ENCODE results near the gene MARS1. TPM values are rescaled to one million over a fixed set of nuclear protein-coding genes. Genes with fewer than 3 reads are reported as not detected.
"Not testable (repeated sequence)": the region's sequence is repeated elsewhere in the genome, so short reads cannot be mapped to it uniquely, and the experiment has no call there.

Gene MARS1
- total RNA-seq, 4 donors from 2014 or later: 54.2 to 94.6 (median 69.6) TPM

DNA sequence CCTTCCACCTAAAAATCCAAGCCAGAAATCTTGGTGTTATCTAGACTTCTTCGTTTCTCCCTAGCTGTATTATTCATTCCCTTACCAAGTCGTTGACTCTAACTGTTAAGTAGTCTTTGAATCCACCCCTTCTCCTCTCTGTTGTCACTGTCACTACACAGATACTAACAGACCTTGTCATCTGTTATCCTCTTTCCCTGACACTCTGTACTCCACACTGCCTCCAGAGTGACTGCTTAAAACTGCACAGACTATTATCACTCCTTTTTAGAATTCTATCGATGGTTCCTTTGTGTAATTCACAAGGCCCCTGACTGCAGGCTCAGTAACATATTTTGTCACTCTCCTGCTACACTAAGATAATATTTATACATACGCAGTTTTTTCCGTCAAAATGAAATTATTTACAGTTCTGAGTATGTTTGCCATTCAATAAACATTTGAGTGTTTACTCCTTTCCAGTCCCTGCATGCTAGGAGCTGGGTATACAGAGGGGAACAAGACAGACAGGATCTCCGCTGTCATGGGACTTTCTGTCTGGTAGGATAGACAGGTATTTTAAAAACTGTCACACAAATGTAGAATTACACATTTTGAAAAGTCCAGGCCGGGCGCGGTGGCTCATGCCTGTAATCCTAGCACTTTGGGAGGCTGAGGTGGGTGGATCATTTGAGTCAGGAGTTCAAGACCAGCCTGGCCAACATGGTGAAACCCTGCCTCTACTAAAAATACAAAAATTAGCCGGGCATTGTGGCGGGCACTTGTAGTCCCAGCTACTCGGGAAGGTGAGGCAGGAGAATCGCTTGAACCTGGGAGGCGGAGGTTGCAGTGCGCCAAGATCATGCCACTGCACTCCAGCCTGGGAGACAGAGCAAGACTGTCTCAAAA, 3.8 kb downstream of the MARS1 start:
- Histone ChIP-seq H3K9me3 (no peaks in the 10 kb centered on the region), H3K27me3 (no peaks in the 10 kb centered on the region), H3K36me3 (peaks cover 6 to 64% (median 11%) of the 10 kb centered on the region in 3 donors), H3K4me3 (no peak overlapping the region), H3K4me1 (peaks cover 5 to 22% (median 10%) of the 10 kb centered on the region in 3 donors), H3K27ac (no peak overlapping the region)
- TF ChIP-seq POLR2A (IDR thresholded peaks at IDR 0.05) (no peak), CTCF (IDR thresholded peaks at IDR 0.05) (no peak)
- intact Hi-C loops (cut with DNase I): no loop called here
- no peak for DNase-seq
- WGBS, 2 donors: 88 to 90% methylated on average over 13 to 14 of the region's 15 CpGs

DNA sequence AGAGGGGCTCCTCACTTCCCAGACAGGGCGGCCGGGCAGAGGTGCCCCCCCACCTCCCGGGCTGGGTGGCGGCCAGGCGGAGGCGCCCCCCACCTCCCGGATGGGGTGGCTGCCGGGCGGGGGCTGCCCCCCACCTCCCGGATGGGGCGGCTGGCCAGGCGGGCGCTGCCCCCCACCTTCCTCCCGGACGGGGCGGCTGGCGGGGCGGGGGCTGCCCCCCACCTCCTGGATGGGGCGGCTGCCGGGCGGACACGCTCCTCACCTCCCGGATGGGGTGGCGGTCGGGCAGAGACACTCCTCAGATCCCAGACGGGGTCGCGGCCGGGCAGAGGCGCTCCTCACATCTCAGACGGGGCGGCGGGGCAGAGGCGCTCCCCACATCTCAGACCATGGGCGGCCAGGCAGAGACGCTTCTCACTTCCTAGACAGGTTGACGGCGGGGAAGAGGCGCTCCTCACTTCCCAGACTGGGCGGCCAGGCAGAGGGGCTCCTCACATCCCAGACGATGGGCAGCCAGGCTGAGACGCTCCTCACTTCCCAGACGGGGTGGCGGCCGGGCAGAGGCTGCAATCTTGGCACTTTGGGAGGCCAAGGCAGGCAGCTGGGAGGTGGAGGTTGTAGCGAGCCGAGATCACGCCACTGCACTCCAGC, 7.3 kb downstream of the MARS1 start:
- H3K36me3 ChIP-seq: peaks cover 20 to 89% (median 29%) of the 10 kb centered on the region in 3 donors
- intact Hi-C loops (cut with DNase I); H3K27ac ChIP-seq; H3K27me3 ChIP-seq; H3K9me3 ChIP-seq; H3K4me1 ChIP-seq; DNase-seq; H3K4me3 ChIP-seq: not testable (repeated sequence)
- no CpG with 5 or more reads among the region's 48 CpGs for WGBS, 2 donors

GRCh38 chr12:57496822-57497221, 9.0 kb downstream of the MARS1 start:
- intact Hi-C loops (cut with DNase I): no loop called here
- Histone ChIP-seq H3K36me3 (peaks cover 28 to 89% (median 35%) of the 10 kb centered on the region in 3 donors), H3K27me3 (no peaks in the 10 kb centered on the region), H3K9me3 (no peaks in the 10 kb centered on the region), H3K4me3 (no peak overlapping the region), H3K4me1 (no peaks in the 10 kb centered on the region), H3K27ac (no peak overlapping the region)
- no peak for DNase-seq
- TF ChIP-seq POLR2A (IDR thresholded peaks at IDR 0.05) (no peak), CTCF (IDR thresholded peaks at IDR 0.05) (no peak)

- no peak for DNase-seq
- H3K4me1 ChIP-seq: no peaks in the 10 kb centered on the region
- H3K36me3 ChIP-seq: peaks cover 28 to 89% (median 35%) of the 10 kb centered on the region in 3 donors
- intact Hi-C loops (cut with DNase I): no loop called here
- no peaks in the 10 kb centered on the region for H3K9me3 ChIP-seq
- TF ChIP-seq POLR2A (IDR thresholded peaks at IDR 0.05): no peak
- TF ChIP-seq CTCF (IDR thresholded peaks at IDR 0.05): no peak
- WGBS, 2 donors: 89 to 94% methylated on average over 12 of the region's 12 CpGs
- no peak overlapping the region for H3K27ac ChIP-seq
- no peaks in the 10 kb centered on the region for H3K27me3 ChIP-seq
- no peak overlapping the region for H3K4me3 ChIP-seq
These were observed 9.6 kb downstream of the MARS1 start for GRCh38 chr12:57497223-57498131.

GRCh38 chr12:57498132-57498502, 10.2 kb downstream of the MARS1 start:
- Histone ChIP-seq H3K9me3 (no peaks in the 10 kb centered on the region), H3K4me1 (no peaks in the 10 kb centered on the region), H3K27me3 (no peaks in the 10 kb centered on the region), H3K27ac (no peak overlapping the region), H3K4me3 (no peak overlapping the region), H3K36me3 (peaks cover 28 to 90% (median 35%) of the 10 kb centered on the region in 3 donors)
- intact Hi-C loops (cut with DNase I): no loop called here
- 89 to 98% methylated on average over 6 to 7 of the region's 9 CpGs for WGBS, 2 donors
- TF ChIP-seq POLR2A (IDR thresholded peaks at IDR 0.05) (no peak), CTCF (IDR thresholded peaks at IDR 0.05) (no peak)
- DNase-seq: no peak

Data from esophagus squamous epithelium (tissue), 5 donors.